Tibial nerve (tissue), 4 donors: ENCODE data around the gene MALAT1. TPM values are rescaled to one million over a fixed set of nuclear protein-coding genes. Genes with fewer than 3 reads are reported as not detected.

Source experiments
- DNase-seq, 2 donors: peaks; one replicate each; pipeline ENCODE4 v3.0.0-alpha.2; 2019; ENCODE audit warnings: low spot score in 2 of 2
- H3K27ac ChIP-seq, 4 donors: fragments of 200-600 bp; sonication (generic) in 3 of 4; one replicate each; pipeline ENCODE4 v1.5.1; 2017 to 2019; ENCODE audit warnings: mild to moderate bottlenecking in 1 of 4
- H3K27me3 ChIP-seq, 2 donors: fragments of 200-600 bp; sonication (generic) in 1 of 2; one replicate each; pipeline versions ENCODE4 v1.5.1 to v1.6.0; 2017 to 2019
- H3K36me3 ChIP-seq, 3 donors: fragments of 200-600 bp; sonication (generic); one replicate each; pipeline ENCODE4 v1.5.1; 2018 to 2019
- H3K4me1 ChIP-seq, 4 donors: fragments of 200-600 bp; sonication (generic) in 3 of 4; one replicate each; pipeline ENCODE4 v1.5.1; 2017 to 2019
- H3K4me3 ChIP-seq, 4 donors: fragments of 200-600 bp; sonication (generic) in 3 of 4; one replicate each; pipeline ENCODE4 v1.5.1; 2017 to 2019; ENCODE audit warnings: mild to moderate bottlenecking in 1 of 4, moderate library complexity in 1 of 4
- H3K9me3 ChIP-seq, 4 donors: fragments of 200-600 bp; sonication (generic) in 3 of 4; one replicate each; pipeline ENCODE4 v1.5.1; 2017 to 2019
- CTCF ChIP-seq, 5 experiments: fragments of 200-600 bp in 3 of 5; fragments of 450-650 bp in 2 of 5; sonication (generic) in 3 of 5; IDR thresholded peaks; one replicate each; pipeline ENCODE4 v1.5.1; 2016 to 2019; ENCODE audit warnings: antibody characterized with exemption in 5 of 5, mild to moderate bottlenecking in 3 of 5, moderate library complexity in 2 of 5
- EP300 ChIP-seq, 2 donors: sonication (generic); formaldehyde crosslinking; IDR thresholded peaks; one replicate each; pipeline ENCODE4 v1.6.1; 2017; ENCODE audit warnings: antibody characterized with exemption in 2 of 2, mild to moderate bottlenecking in 1 of 2
- POLR2A ChIP-seq, 2 donors: fragments of 450-650 bp; IDR thresholded peaks; one replicate each; pipeline ENCODE4 v1.6.1; 2017; ENCODE audit warnings: antibody characterized with exemption in 2 of 2, mild to moderate bottlenecking in 2 of 2, moderate library complexity in 2 of 2
- WGBS, 2 donors: methylation state at CpG; one replicate each; pipeline ENCODE4 v1.1.5; 2018; 5-methylcytosine and 5-hydroxymethylcytosine counted together
- total RNA-seq, 4 donors: library from RNA; depleted of rRNA; stranded (reverse); fragments of >200 nt; gene quantifications; one replicate each; pipeline ENCODE4 v1.1.0, GENCODE V29; 2016

MALAT1 gene
- total RNA-seq, 4 donors from 2014 or later, result 20,649 to 23,532 (median 22,230) TPM

DNA sequence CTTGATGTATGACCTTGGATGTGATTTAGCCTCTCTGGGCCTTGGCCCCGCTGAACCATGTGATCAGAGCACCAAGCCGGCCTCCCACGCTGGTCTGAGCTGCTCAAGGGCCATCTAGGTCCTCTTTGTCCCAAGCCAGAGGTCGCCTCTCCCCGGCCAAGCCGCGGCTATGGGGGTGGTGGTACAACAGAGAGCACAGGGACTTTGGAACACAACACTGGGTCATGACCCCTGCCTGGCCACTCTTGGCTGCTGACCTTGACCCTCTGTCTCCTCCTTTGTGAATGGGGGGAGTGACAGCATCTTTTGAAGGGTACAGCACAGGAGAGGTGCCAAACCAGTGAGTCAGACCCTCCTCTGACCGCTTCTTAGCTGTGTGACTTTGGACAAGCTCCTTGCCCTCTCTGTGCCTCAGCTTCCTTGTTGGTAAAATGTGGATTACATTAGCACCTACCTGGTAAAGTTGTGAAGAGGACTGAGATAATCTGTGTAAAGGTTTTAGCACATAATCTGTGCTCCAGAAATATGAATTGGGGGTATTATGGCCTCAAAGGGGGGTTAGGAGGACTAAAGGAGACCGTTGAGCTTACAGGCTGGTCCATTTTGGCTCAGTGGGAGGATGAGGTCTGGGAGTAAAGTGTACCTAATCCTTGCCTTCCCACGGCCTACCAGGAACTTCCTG, 30.8 kb downstream of the MALAT1 start:
- peaks cover 0 to 48% (median 21%) of the 10 kb centered on the region in 4 donors for H3K4me1 ChIP-seq
- H3K9me3 ChIP-seq, result no peaks in the 10 kb centered on the region
- DNase-seq, result no peak
- TF ChIP-seq EP300 (IDR thresholded peaks at IDR 0.05) (peak in 1 of 2 donors; percentile 87), CTCF (IDR thresholded peaks at IDR 0.05) (no peak)
- H3K27me3 ChIP-seq, result no peaks in the 10 kb centered on the region
- WGBS, 2 donors, result 52 to 57% methylated on average over 8 to 10 of the region's 10 CpGs
- H3K27ac ChIP-seq, result peak overlapping the region; percentile 27 to 87 (median 60)
- H3K4me3 ChIP-seq, result no peak overlapping the region
- peaks cover 0 to 77% (median 22%) of the 10 kb centered on the region in 3 donors for H3K36me3 ChIP-seq

DNA sequence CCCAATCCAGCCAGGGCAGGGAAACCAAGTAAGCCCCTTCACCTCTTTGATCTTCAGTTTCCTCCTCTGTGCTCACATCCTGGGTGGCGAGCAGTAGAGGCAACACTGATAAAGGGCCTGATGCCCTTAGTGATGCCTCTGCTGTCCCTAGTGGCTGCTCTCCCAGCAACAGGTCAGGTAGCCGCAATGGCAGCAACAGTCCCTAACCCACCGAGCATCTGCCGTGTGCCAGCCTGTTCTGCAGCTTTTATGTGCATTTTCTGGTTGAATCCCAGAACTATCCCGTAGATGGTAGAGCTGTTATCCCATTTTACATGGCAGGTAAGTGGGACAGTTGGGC, 31.3 kb downstream of the MALAT1 start:
- WGBS, 2 donors, result 77 to 86% methylated on average over 5 of the region's 5 CpGs
- Histone ChIP-seq H3K9me3 (no peaks in the 10 kb centered on the region), H3K27ac (peak overlapping the region; percentile 27 to 87 (median 60)), H3K27me3 (no peaks in the 10 kb centered on the region), H3K4me3 (no peak overlapping the region), H3K4me1 (peaks cover 0 to 48% (median 21%) of the 10 kb centered on the region in 4 donors), H3K36me3 (peaks cover 0 to 82% (median 22%) of the 10 kb centered on the region in 3 donors)
- no peak for DNase-seq
- TF ChIP-seq EP300 (IDR thresholded peaks at IDR 0.05) (no peak), POLR2A (IDR thresholded peaks at IDR 0.05) (no peak), CTCF (IDR thresholded peaks at IDR 0.05) (peak in 1 of 5 experiments; percentile 25)

GRCh38 chr11:65532388-65533064, 33.7 kb downstream of the MALAT1 start:
- no peak for DNase-seq
- Histone ChIP-seq H3K27ac (peak overlapping the region in 2 of 4 donors; percentile 0 to 4), H3K4me3 (no peak overlapping the region), H3K36me3 (peaks cover 0 to 94% (median 22%) of the 10 kb centered on the region in 3 donors), H3K9me3 (no peaks in the 10 kb centered on the region), H3K4me1 (peaks cover 0 to 35% (median 11%) of the 10 kb centered on the region in 4 donors), H3K27me3 (no peaks in the 10 kb centered on the region)
- WGBS, 2 donors, result 70 to 82% methylated on average over 7 to 15 of the region's 15 CpGs
- TF ChIP-seq CTCF (IDR thresholded peaks at IDR 0.05) (no peak), POLR2A (IDR thresholded peaks at IDR 0.05) (no peak), EP300 (IDR thresholded peaks at IDR 0.05) (no peak)

DNA sequence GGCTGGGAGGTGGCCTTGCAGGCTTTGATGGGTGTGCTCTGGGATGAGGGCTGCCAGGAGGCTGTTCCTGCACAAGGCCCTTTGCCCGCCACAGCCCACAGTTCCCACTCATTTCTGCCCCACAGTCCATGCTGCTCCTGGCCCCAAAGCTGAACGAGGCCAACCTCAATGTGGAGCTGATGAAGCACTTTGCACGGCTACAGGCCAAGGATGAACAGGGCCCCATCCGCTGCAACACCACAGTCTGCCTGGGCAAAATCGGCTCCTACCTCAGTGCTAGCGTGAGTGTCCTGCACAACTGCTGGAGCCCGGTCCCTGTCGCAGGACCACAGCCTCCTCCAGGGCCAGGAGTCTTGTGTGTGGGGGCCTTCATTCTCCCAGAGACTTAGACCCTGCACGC, 36.3 kb downstream of the MALAT1 start:
- TF ChIP-seq EP300 (IDR thresholded peaks at IDR 0.05) (no peak), POLR2A (IDR thresholded peaks at IDR 0.05) (no peak), CTCF (IDR thresholded peaks at IDR 0.05) (no peak)
- peaks cover 0 to 95% (median 28%) of the 10 kb centered on the region in 3 donors for H3K36me3 ChIP-seq

More for the DNA sequence above, 36.3 kb downstream of the MALAT1 start:
- Histone ChIP-seq H3K27ac (no peak overlapping the region), H3K4me3 (no peak overlapping the region), H3K27me3 (no peaks in the 10 kb centered on the region), H3K9me3 (no peaks in the 10 kb centered on the region), H3K4me1 (peaks cover 0 to 40% (median 10%) of the 10 kb centered on the region in 4 donors)
- WGBS, 2 donors, result 75 to 83% methylated on average over 6 to 9 of the region's 9 CpGs
- DNase-seq, result no peak
